ENCODE data around the gene FNDC3A. TPM values are rescaled to one million over a fixed set of nuclear protein-coding genes. Genes with fewer than 3 reads are reported as not detected.

Gene FNDC3A
- total and polyA plus RNA-seq, 9 donors: 26.4 to 46.0 (median 37.9) TPM

- peaks cover 3% of the 10 kb centered on the region for H3K9me3 ChIP-seq (replicated peaks; ENCODE audit: control insufficient read depth, low read depth, low read length)
- no peak overlapping the region for H3K27ac ChIP-seq (ENCODE audit: low read length)
- no peak for DNase-seq
- H3K4me1 ChIP-seq (ENCODE audit: control insufficient read depth, insufficient read depth, low read length): no peaks in the 10 kb centered on the region
- no CpG with 5 or more reads among the region's 1 CpG for WGBS (ENCODE audit: insufficient coverage)
- no peaks in the 10 kb centered on the region for H3K36me3 ChIP-seq (ENCODE audit: control insufficient read depth, insufficient read depth, low read length)
- no peak overlapping the region for H3K4me3 ChIP-seq (ENCODE audit: low read length)
- no peaks in the 10 kb centered on the region for H3K27me3 ChIP-seq (ENCODE audit: control insufficient read depth, insufficient read depth, low read length)
Observed at GRCh38 chr13:49026851-49027250, 51.1 kb downstream of the FNDC3A start.

- no CpG with 5 or more reads among the region's 2 CpGs for WGBS (ENCODE audit: insufficient coverage)
- DNase-seq: no peak
- H3K9me3 ChIP-seq (replicated peaks; ENCODE audit: control insufficient read depth, low read depth, low read length): no peaks in the 10 kb centered on the region
Observed at GRCh38 chr13:49029570-49029969, 53.9 kb downstream of the FNDC3A start.

GRCh38 chr13:49030213-49030612 is 54.5 kb downstream of the FNDC3A start:
- no CpG with 5 or more reads among the region's 2 CpGs for WGBS (ENCODE audit: insufficient coverage)
- H3K4me1 ChIP-seq (ENCODE audit: control insufficient read depth, insufficient read depth, low read length): no peaks in the 10 kb centered on the region
- DNase-seq: no peak
- H3K27me3 ChIP-seq (ENCODE audit: control insufficient read depth, insufficient read depth, low read length): no peaks in the 10 kb centered on the region
- H3K36me3 ChIP-seq (ENCODE audit: control insufficient read depth, insufficient read depth, low read length): no peaks in the 10 kb centered on the region
- no peak overlapping the region for H3K27ac ChIP-seq (ENCODE audit: low read length)
- no peaks in the 10 kb centered on the region for H3K9me3 ChIP-seq (replicated peaks; ENCODE audit: control insufficient read depth, low read depth, low read length)
- H3K4me3 ChIP-seq (ENCODE audit: low read length): no peak overlapping the region

More at GRCh38 chr13:49029570-49029969, 53.9 kb downstream of the FNDC3A start:
- H3K27me3 ChIP-seq (ENCODE audit: control insufficient read depth, insufficient read depth, low read length): no peaks in the 10 kb centered on the region
- no peak overlapping the region for H3K4me3 ChIP-seq (ENCODE audit: low read length)
- H3K4me1 ChIP-seq (ENCODE audit: control insufficient read depth, insufficient read depth, low read length): no peaks in the 10 kb centered on the region
- H3K27ac ChIP-seq (ENCODE audit: low read length): no peak overlapping the region
- no peaks in the 10 kb centered on the region for H3K36me3 ChIP-seq (ENCODE audit: control insufficient read depth, insufficient read depth, low read length)

GRCh38 chr13:49040872-49041271 is 65.2 kb downstream of the FNDC3A start:
- H3K36me3 ChIP-seq (ENCODE audit: control insufficient read depth, insufficient read depth, low read length): no peaks in the 10 kb centered on the region
- DNase-seq: no peak
- H3K27me3 ChIP-seq (ENCODE audit: control insufficient read depth, insufficient read depth, low read length): no peaks in the 10 kb centered on the region
- H3K9me3 ChIP-seq (replicated peaks; ENCODE audit: control insufficient read depth, low read depth, low read length): no peaks in the 10 kb centered on the region
- no peak overlapping the region for H3K27ac ChIP-seq (ENCODE audit: low read length)
- H3K4me3 ChIP-seq (ENCODE audit: low read length): no peak overlapping the region
- no CpG with 5 or more reads among the region's 3 CpGs for whole genome bisulfite sequencing (ENCODE audit: insufficient coverage)
- H3K4me1 ChIP-seq (ENCODE audit: control insufficient read depth, insufficient read depth, low read length): no peaks in the 10 kb centered on the region

GRCh38 chr13:49042476-49042875 is 66.8 kb downstream of the FNDC3A start:
- no peak overlapping the region for H3K4me3 ChIP-seq (ENCODE audit: low read length)
- DNase-seq: no peak
- H3K4me1 ChIP-seq (ENCODE audit: control insufficient read depth, insufficient read depth, low read length): no peaks in the 10 kb centered on the region
- no peaks in the 10 kb centered on the region for H3K9me3 ChIP-seq (replicated peaks; ENCODE audit: control insufficient read depth, low read depth, low read length)
- no peaks in the 10 kb centered on the region for H3K27me3 ChIP-seq (ENCODE audit: control insufficient read depth, insufficient read depth, low read length)
- no peak overlapping the region for H3K27ac ChIP-seq (ENCODE audit: low read length)
- 88% methylated on average over 2 of the region's 2 CpGs for WGBS (ENCODE audit: insufficient coverage)
- no peaks in the 10 kb centered on the region for H3K36me3 ChIP-seq (ENCODE audit: control insufficient read depth, insufficient read depth, low read length)

- 70% methylated on average over 2 of the region's 3 CpGs for WGBS (ENCODE audit: insufficient coverage)
Observed at GRCh38 chr13:49044008-49044407, 68.3 kb downstream of the FNDC3A start.

GRCh38 chr13:49044836-49045235 is 69.1 kb downstream of the FNDC3A start:
- Histone ChIP-seq H3K27me3 (ENCODE audit: control insufficient read depth, insufficient read depth, low read length) (no peaks in the 10 kb centered on the region), H3K4me1 (ENCODE audit: control insufficient read depth, insufficient read depth, low read length) (no peaks in the 10 kb centered on the region), H3K36me3 (ENCODE audit: control insufficient read depth, insufficient read depth, low read length) (no peaks in the 10 kb centered on the region), H3K9me3 (replicated peaks; ENCODE audit: control insufficient read depth, low read depth, low read length) (no peaks in the 10 kb centered on the region), H3K4me3 (ENCODE audit: low read length) (no peak overlapping the region), H3K27ac (ENCODE audit: low read length) (no peak overlapping the region)
- WGBS (ENCODE audit: insufficient coverage): no CpG with 5 or more reads among the region's 2 CpGs
- no peak for DNase-seq

More at GRCh38 chr13:49044008-49044407, 68.3 kb downstream of the FNDC3A start:
- Histone ChIP-seq H3K9me3 (replicated peaks; ENCODE audit: control insufficient read depth, low read depth, low read length) (no peaks in the 10 kb centered on the region), H3K4me3 (ENCODE audit: low read length) (no peak overlapping the region), H3K36me3 (ENCODE audit: control insufficient read depth, insufficient read depth, low read length) (no peaks in the 10 kb centered on the region), H3K27me3 (ENCODE audit: control insufficient read depth, insufficient read depth, low read length) (no peaks in the 10 kb centered on the region), H3K27ac (ENCODE audit: low read length) (no peak overlapping the region), H3K4me1 (ENCODE audit: control insufficient read depth, insufficient read depth, low read length) (no peaks in the 10 kb centered on the region)
- DNase-seq: no peak

GRCh38 chr13:49046002-49046401 is 70.3 kb downstream of the FNDC3A start:
- 83% methylated on average over 1 of the region's 2 CpGs for WGBS (ENCODE audit: insufficient coverage)
- no peak for DNase-seq
- H3K27me3 ChIP-seq (ENCODE audit: control insufficient read depth, insufficient read depth, low read length): no peaks in the 10 kb centered on the region
- no peaks in the 10 kb centered on the region for H3K9me3 ChIP-seq (replicated peaks; ENCODE audit: control insufficient read depth, low read depth, low read length)
- no peak overlapping the region for H3K27ac ChIP-seq (ENCODE audit: low read length)
- H3K36me3 ChIP-seq (ENCODE audit: control insufficient read depth, insufficient read depth, low read length): no peaks in the 10 kb centered on the region
- H3K4me3 ChIP-seq (ENCODE audit: low read length): no peak overlapping the region
- H3K4me1 ChIP-seq (ENCODE audit: control insufficient read depth, insufficient read depth, low read length): no peaks in the 10 kb centered on the region

GRCh38 chr13:49046519-49046918 is 70.8 kb downstream of the FNDC3A start:
- Histone ChIP-seq H3K36me3 (ENCODE audit: control insufficient read depth, insufficient read depth, low read length) (no peaks in the 10 kb centered on the region), H3K4me1 (ENCODE audit: control insufficient read depth, insufficient read depth, low read length) (no peaks in the 10 kb centered on the region), H3K4me3 (ENCODE audit: low read length) (no peak overlapping the region), H3K27ac (ENCODE audit: low read length) (no peak overlapping the region), H3K27me3 (ENCODE audit: control insufficient read depth, insufficient read depth, low read length) (no peaks in the 10 kb centered on the region), H3K9me3 (replicated peaks; ENCODE audit: control insufficient read depth, low read depth, low read length) (no peaks in the 10 kb centered on the region)
- DNase-seq: no peak
- no CpG with 5 or more reads among the region's 2 CpGs for WGBS (ENCODE audit: insufficient coverage)

GRCh38 chr13:49052813-49053212 is 77.1 kb downstream of the FNDC3A start:
- Histone ChIP-seq H3K4me3 (ENCODE audit: low read length) (no peak overlapping the region), H3K4me1 (ENCODE audit: control insufficient read depth, insufficient read depth, low read length) (no peaks in the 10 kb centered on the region), H3K27ac (ENCODE audit: low read length) (no peak overlapping the region), H3K36me3 (ENCODE audit: control insufficient read depth, insufficient read depth, low read length) (no peaks in the 10 kb centered on the region), H3K9me3 (replicated peaks; ENCODE audit: control insufficient read depth, low read depth, low read length) (no peaks in the 10 kb centered on the region), H3K27me3 (ENCODE audit: control insufficient read depth, insufficient read depth, low read length) (no peaks in the 10 kb centered on the region)
- WGBS (ENCODE audit: insufficient coverage): 93% methylated on average over 2 of the region's 6 CpGs
- DNase-seq: no peak

GRCh38 chr13:49053215-49053614 is 77.5 kb downstream of the FNDC3A start:
- no peaks in the 10 kb centered on the region for H3K27me3 ChIP-seq (ENCODE audit: control insufficient read depth, insufficient read depth, low read length)
- no peak for DNase-seq
- no peaks in the 10 kb centered on the region for H3K9me3 ChIP-seq (replicated peaks; ENCODE audit: control insufficient read depth, low read depth, low read length)
- H3K27ac ChIP-seq (ENCODE audit: low read length): no peak overlapping the region
- H3K36me3 ChIP-seq (ENCODE audit: control insufficient read depth, insufficient read depth, low read length): no peaks in the 10 kb centered on the region
- H3K4me1 ChIP-seq (ENCODE audit: control insufficient read depth, insufficient read depth, low read length): no peaks in the 10 kb centered on the region
- no peak overlapping the region for H3K4me3 ChIP-seq (ENCODE audit: low read length)
- WGBS (ENCODE audit: insufficient coverage): 100% methylated on average over 1 of the region's 1 CpG

Data from muscle of leg (tissue), 11 donors.